GM18858 (cell line): ENCODE results near the gene CFB.
"Not testable (repeated sequence)": the region's sequence is repeated elsewhere in the genome, so short reads cannot be mapped to it uniquely, and the experiment has no call there.

Source experiments
- ATAC-seq: cut with Tn5 transposase; IDR thresholded peaks from one replicate; pipeline ENCODE4 v1.9.1; 2021; ENCODE audit not compliant: unreplicated experiment

CFB gene

GRCh38 chr6:31970604-31971271, 24.8 kb downstream of the CFB start:
- no peak for ATAC-seq

- ATAC-seq, result no peak
These were observed 25.5 kb downstream of the CFB start for GRCh38 chr6:31971279-31971992.

- peak; percentile 62 for ATAC-seq
These were observed 26.3 kb downstream of the CFB start, which contains the start of gene DXO for GRCh38 chr6:31971993-31972708. DXO (minus strand) TSS chr6:31972138; CDS start chr6:31971675, 463 bp downstream.

GRCh38 chr6:31972709-31973350, 26.9 kb downstream of the CFB start:
- no peak for ATAC-seq

- not testable (repeated sequence) for ATAC-seq
These were observed 30.2 kb downstream of the CFB start for GRCh38 chr6:31976065-31976464.

- no peak for ATAC-seq
These were observed 32.0 kb downstream of the CFB start for GRCh38 chr6:31977816-31978431.

- ATAC-seq, result no peak
These were observed 32.9 kb downstream of the CFB start for GRCh38 chr6:31978831-31979230.

GRCh38 chr6:31979238-31979898, 33.5 kb downstream of the CFB start:
- ATAC-seq, result no peak

- not testable (repeated sequence) for ATAC-seq
These were observed 34.4 kb downstream of the CFB start for GRCh38 chr6:31980195-31980876.

GRCh38 chr6:31980998-31981397, 35.1 kb downstream of the CFB start:
- not testable (repeated sequence) for ATAC-seq

GRCh38 chr6:31981744-31982143, 35.8 kb downstream of the CFB start, which contains the start of gene C4A:
C4A (plus strand) TSS chr6:31982057; CDS start chr6:31982108, 51 bp downstream.
- not testable (repeated sequence) for ATAC-seq

- not testable (repeated sequence) for ATAC-seq
These were observed 43.5 kb downstream of the CFB start for GRCh38 chr6:31989363-31989762.

GRCh38 chr6:31994421-31994820, 48.5 kb downstream of the CFB start:
- not testable (repeated sequence) for ATAC-seq

- not testable (repeated sequence) for ATAC-seq
These were observed 50.5 kb downstream of the CFB start for GRCh38 chr6:31996385-31996784.
